HEK293 (cell line): ENCODE data around the gene GPR84.

Experiments used
- GLI4 ChIP-seq: fragments of 450-650 bp; formaldehyde crosslinking; IDR thresholded peaks from 2 replicates; pipeline ENCODE4 v1.5.1; 2016; ENCODE audit warnings: missing biosample characterization, missing genetic modification characterization
- HOXC10 ChIP-seq: sonication (generic); formaldehyde crosslinking; IDR thresholded peaks from 2 replicates; pipeline ENCODE4 v1.8.1; 2023; ENCODE audit warnings: mild to moderate bottlenecking, missing genetic modification reagents
- HOXD13 ChIP-seq: sonication (generic); formaldehyde crosslinking; IDR thresholded peaks from 2 replicates; pipeline ENCODE4 v1.8.0; 2022; ENCODE audit warnings: missing genetic modification reagents, borderline replicate concordance
- PRDM2 ChIP-seq: fragments of 450-650 bp; formaldehyde crosslinking; IDR thresholded peaks from 2 replicates; pipeline ENCODE4 v1.5.1; 2016; ENCODE audit warnings: missing biosample characterization, missing genetic modification characterization, borderline replicate concordance
- PRDM4 ChIP-seq: fragments of 450-650 bp; formaldehyde crosslinking; IDR thresholded peaks from 2 replicates; pipeline ENCODE4 v1.5.1; 2017; ENCODE audit warnings: missing biosample characterization, missing genetic modification characterization
- ZNF121 ChIP-seq: fragments of 450-650 bp; formaldehyde crosslinking; IDR thresholded peaks from 2 replicates; pipeline ENCODE4 v1.5.1; 2016; ENCODE audit warnings: missing biosample characterization, missing genetic modification characterization
- ZNF248 ChIP-seq: fragments of 450-650 bp; formaldehyde crosslinking; IDR thresholded peaks from 2 replicates; pipeline ENCODE4 v1.5.1; 2017; ENCODE audit warnings: missing biosample characterization, missing genetic modification characterization
- ZNF366 ChIP-seq: fragments of 450-650 bp; formaldehyde crosslinking; conservative IDR thresholded peaks from 2 replicates; pipeline ENCODE4 v1.5.1; 2016; ENCODE audit warnings: missing biosample characterization, missing genetic modification characterization
- ZNF513 ChIP-seq: fragments of 450-650 bp; IDR thresholded peaks from 2 replicates; pipeline ENCODE4 v1.5.1; 2018; ENCODE audit warnings: missing biosample characterization, missing genetic modification characterization
- ZNF530 ChIP-seq: fragments of 450-650 bp; formaldehyde crosslinking; IDR thresholded peaks from 2 replicates; pipeline ENCODE4 v1.5.1; 2016; ENCODE audit warnings: low read depth, missing biosample characterization, missing genetic modification characterization
- ZNF621 ChIP-seq: fragments of 450-650 bp; formaldehyde crosslinking; IDR thresholded peaks from 2 replicates; pipeline ENCODE4 v1.5.1; 2017; ENCODE audit warnings: missing biosample characterization, missing genetic modification characterization
- ZNF623 ChIP-seq: fragments of 450-650 bp; formaldehyde crosslinking; IDR thresholded peaks from 2 replicates; pipeline ENCODE4 v1.5.1; 2016; ENCODE audit warnings: missing biosample characterization, missing genetic modification characterization
- ZNF624 ChIP-seq: fragments of 450-650 bp; formaldehyde crosslinking; IDR thresholded peaks from 2 replicates; pipeline ENCODE4 v1.5.1; 2017; ENCODE audit warnings: missing biosample characterization, missing genetic modification characterization
- ZNF639 ChIP-seq: fragments of 450-650 bp; formaldehyde crosslinking; IDR thresholded peaks from 2 replicates; pipeline ENCODE4 v1.5.1; 2016; ENCODE audit warnings: missing biosample characterization, missing genetic modification characterization
- TF ChIP-seq, protein P1 (sequence below): fragments of 450-650 bp; formaldehyde crosslinking; IDR thresholded peaks from 2 replicates; pipeline ENCODE4 v1.5.1; 2017; ENCODE audit warnings: missing biosample characterization, missing genetic modification characterization
- TF ChIP-seq, protein P2 (sequence below): fragments of 450-650 bp; formaldehyde crosslinking; IDR thresholded peaks from 2 replicates; pipeline ENCODE4 v1.5.1; 2017; ENCODE audit warnings: missing biosample characterization, missing genetic modification characterization
- TF ChIP-seq, protein P3 (sequence below): fragments of 450-650 bp; IDR thresholded peaks from 2 replicates; pipeline ENCODE4 v1.5.1; 2018; ENCODE audit warnings: missing biosample characterization, mild to moderate bottlenecking, missing genetic modification characterization
- TF ChIP-seq, protein P4 (sequence below): fragments of 450-650 bp; formaldehyde crosslinking; IDR thresholded peaks from 2 replicates; pipeline ENCODE4 v1.5.1; 2016; ENCODE audit warnings: missing biosample characterization, missing genetic modification characterization

GPR84 gene

DNA sequence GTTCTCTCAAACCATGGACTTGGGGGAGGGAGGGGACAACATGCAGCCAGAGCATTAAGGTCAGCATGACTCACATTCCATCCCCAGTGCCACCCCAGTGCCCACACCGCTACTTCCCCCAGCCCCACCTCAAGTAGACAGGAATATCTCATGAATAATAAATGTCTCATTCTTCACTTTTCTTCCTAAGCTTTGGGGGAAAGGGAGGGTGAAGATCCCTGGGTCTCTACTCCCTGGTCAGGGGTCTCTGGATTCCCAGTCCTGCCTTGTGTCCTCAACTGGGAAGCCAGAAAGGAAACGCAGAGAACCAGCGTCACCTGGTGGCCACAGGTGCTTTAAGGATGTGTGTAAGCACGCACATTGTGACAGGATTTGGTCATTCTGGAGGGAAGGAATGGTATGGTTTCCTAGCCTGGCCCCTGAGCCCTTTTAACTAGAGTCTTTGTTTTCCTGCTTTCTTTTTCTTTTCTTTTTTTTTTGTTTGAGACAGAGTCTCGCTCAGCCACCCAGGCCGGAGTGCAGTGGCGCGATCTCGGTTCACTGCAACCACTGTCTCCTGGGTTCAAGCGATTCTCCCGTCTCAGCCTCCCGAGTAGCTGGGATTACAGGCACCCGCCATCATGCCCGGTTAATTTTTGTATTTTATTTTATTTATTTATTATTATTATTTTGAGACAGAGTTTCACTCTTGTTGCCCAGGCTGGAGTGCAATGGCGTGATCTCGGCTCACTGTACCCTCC lies 3.4 kb downstream of the GPR84 start (continued):
- 0 out of 2 replicates have a peak, but pooled peaks have one; percentile 53 for TF ChIP-seq ZNF639 (tag by site-specific recombination)
- TF ChIP-seq HOXD13 (CRISPR knock-in tag), result no peak
- TF ChIP-seq, protein P1, sequence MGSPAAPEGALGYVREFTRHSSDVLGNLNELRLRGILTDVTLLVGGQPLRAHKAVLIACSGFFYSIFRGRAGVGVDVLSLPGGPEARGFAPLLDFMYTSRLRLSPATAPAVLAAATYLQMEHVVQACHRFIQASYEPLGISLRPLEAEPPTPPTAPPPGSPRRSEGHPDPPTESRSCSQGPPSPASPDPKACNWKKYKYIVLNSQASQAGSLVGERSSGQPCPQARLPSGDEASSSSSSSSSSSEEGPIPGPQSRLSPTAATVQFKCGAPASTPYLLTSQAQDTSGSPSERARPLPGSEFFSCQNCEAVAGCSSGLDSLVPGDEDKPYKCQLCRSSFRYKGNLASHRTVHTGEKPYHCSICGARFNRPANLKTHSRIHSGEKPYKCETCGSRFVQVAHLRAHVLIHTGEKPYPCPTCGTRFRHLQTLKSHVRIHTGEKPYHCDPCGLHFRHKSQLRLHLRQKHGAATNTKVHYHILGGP (tag by site-specific recombination), result no peak
- no peak for TF ChIP-seq ZNF624
- no peak for TF ChIP-seq PRDM2 (tag by site-specific recombination)
- TF ChIP-seq ZNF366 (tag by site-specific recombination), result 0 out of 2 replicates have a peak, but pooled peaks have one; percentile 34
- peak; percentile 50; the same call in 1 of the 2 replicates for TF ChIP-seq ZNF121 (tag by site-specific recombination)
- no peak for TF ChIP-seq HOXC10 (CRISPR knock-in tag)
- TF ChIP-seq ZNF513 (tag by site-specific recombination), result no peak
- TF ChIP-seq, protein P2, sequence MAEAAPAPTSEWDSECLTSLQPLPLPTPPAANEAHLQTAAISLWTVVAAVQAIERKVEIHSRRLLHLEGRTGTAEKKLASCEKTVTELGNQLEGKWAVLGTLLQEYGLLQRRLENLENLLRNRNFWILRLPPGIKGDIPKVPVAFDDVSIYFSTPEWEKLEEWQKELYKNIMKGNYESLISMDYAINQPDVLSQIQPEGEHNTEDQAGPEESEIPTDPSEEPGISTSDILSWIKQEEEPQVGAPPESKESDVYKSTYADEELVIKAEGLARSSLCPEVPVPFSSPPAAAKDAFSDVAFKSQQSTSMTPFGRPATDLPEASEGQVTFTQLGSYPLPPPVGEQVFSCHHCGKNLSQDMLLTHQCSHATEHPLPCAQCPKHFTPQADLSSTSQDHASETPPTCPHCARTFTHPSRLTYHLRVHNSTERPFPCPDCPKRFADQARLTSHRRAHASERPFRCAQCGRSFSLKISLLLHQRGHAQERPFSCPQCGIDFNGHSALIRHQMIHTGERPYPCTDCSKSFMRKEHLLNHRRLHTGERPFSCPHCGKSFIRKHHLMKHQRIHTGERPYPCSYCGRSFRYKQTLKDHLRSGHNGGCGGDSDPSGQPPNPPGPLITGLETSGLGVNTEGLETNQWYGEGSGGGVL, result no peak
- TF ChIP-seq PRDM4 (tag by site-specific recombination), result no peak
- TF ChIP-seq, protein P3, sequence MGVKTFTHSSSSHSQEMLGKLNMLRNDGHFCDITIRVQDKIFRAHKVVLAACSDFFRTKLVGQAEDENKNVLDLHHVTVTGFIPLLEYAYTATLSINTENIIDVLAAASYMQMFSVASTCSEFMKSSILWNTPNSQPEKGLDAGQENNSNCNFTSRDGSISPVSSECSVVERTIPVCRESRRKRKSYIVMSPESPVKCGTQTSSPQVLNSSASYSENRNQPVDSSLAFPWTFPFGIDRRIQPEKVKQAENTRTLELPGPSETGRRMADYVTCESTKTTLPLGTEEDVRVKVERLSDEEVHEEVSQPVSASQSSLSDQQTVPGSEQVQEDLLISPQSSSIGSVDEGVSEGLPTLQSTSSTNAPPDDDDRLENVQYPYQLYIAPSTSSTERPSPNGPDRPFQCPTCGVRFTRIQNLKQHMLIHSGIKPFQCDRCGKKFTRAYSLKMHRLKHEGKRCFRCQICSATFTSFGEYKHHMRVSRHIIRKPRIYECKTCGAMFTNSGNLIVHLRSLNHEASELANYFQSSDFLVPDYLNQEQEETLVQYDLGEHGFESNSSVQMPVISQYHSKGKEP (tag by site-specific recombination), result no peak
- TF ChIP-seq ZNF621 (tag by site-specific recombination), result no peak
- no peak for TF ChIP-seq ZNF623 (tag by site-specific recombination)
- TF ChIP-seq ZNF248 (tag by site-specific recombination), result no peak
- no peak for TF ChIP-seq ZNF530 (tag by site-specific recombination)
- TF ChIP-seq GLI4 (tag by site-specific recombination), result no peak
- TF ChIP-seq, protein P4, sequence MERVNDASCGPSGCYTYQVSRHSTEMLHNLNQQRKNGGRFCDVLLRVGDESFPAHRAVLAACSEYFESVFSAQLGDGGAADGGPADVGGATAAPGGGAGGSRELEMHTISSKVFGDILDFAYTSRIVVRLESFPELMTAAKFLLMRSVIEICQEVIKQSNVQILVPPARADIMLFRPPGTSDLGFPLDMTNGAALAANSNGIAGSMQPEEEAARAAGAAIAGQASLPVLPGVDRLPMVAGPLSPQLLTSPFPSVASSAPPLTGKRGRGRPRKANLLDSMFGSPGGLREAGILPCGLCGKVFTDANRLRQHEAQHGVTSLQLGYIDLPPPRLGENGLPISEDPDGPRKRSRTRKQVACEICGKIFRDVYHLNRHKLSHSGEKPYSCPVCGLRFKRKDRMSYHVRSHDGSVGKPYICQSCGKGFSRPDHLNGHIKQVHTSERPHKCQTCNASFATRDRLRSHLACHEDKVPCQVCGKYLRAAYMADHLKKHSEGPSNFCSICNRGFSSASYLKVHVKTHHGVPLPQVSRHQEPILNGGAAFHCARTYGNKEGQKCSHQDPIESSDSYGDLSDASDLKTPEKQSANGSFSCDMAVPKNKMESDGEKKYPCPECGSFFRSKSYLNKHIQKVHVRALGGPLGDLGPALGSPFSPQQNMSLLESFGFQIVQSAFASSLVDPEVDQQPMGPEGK (tag by site-specific recombination), result peak; percentile 46
